Brain microvascular endothelial cell (primary cell): ENCODE measurements around the gene OSTC.
"Not testable (repeated sequence)": the region's sequence is repeated elsewhere in the genome, so short reads cannot be mapped to it uniquely, and the experiment has no call there.

ENCODE experiments used
- DNase-seq: peaks from one replicate; pipeline ENCODE4 v3.0.0-alpha.2; 2020
- H3K27ac ChIP-seq: fragments of 250-450 bp; sonication (Bioruptor Pico); 2 replicates; pipeline ENCODE4 v1.5.1; 2020; ENCODE audit warnings: mild to moderate bottlenecking, moderate library complexity
- H3K27me3 ChIP-seq: fragments of 250-450 bp; sonication (Bioruptor Pico); replicated peaks from 2 replicates; pipeline ENCODE4 v1.5.1; 2020; ENCODE audit warnings: mild to moderate bottlenecking
- H3K36me3 ChIP-seq: fragments of 250-450 bp; sonication (Bioruptor Pico); replicated peaks from 2 replicates; pipeline ENCODE4 v1.5.1; 2020; ENCODE audit warnings: mild to moderate bottlenecking
- H3K4me3 ChIP-seq: 2 replicates; pipeline ENCODE4 v1.5.1; 2011; ENCODE audit warnings: low read depth, mild to moderate bottlenecking, control low read depth, low read length, moderate library complexity
- CTCF ChIP-seq: IDR thresholded peaks from 2 replicates; pipeline ENCODE4 v1.5.1; 2011; ENCODE audit warnings: low read depth, mild to moderate bottlenecking, moderate library complexity, low read length, control low read depth, inconsistent platforms; ENCODE audit errors: missing control alignments
- in situ Hi-C: cut with HindIII; loops from 2 replicates; pipeline ENCODE4 v1.10.0; 2017; ENCODE audit warnings: low sequenced_read_pairs, low pct_ligation_motif_present

The OSTC gene

GRCh38 chr4:108709234-108709633, 58.8 kb downstream of the OSTC start:
- Histone ChIP-seq H3K4me3 (no peak overlapping the region), H3K36me3 (no peaks in the 10 kb centered on the region), H3K27ac (no peak overlapping the region), H3K27me3 (no peaks in the 10 kb centered on the region)
- no peak for TF ChIP-seq CTCF
- in situ Hi-C loops = no loop called here
- DNase-seq = no peak

- H3K27me3 ChIP-seq = no peaks in the 10 kb centered on the region
- H3K36me3 ChIP-seq = no peaks in the 10 kb centered on the region
- DNase-seq = no peak
- H3K27ac ChIP-seq = no peak overlapping the region
- in situ Hi-C loops = no loop called here
- no peak for TF ChIP-seq CTCF
- H3K4me3 ChIP-seq = no peak overlapping the region
Measured at GRCh38 chr4:108709722-108710121, 59.3 kb downstream of the OSTC start.

DNA sequence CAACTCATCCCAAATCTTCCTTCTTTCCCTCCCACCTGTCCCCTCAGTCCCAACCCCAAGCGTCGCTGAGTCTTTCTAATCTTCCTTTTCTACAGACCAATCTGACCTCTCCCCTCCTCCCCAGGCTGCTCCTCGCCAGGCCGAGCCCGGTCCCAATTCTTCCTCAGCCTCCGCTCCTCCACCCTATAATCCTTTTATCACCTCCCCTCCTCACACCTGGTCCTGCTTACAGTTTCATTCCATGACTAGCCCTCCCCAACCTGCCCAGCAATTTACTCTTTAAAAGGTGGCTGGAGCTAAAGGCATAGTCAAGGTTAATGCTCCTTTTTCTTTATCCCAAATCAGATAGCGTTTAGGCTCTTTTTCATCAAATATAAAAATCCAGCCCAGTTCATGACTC, 60.2 kb downstream of the OSTC start:
- H3K36me3 ChIP-seq, DNase-seq, H3K27me3 ChIP-seq, H3K27ac ChIP-seq, in situ Hi-C loops, H3K4me3 ChIP-seq: not testable (repeated sequence)

DNA sequence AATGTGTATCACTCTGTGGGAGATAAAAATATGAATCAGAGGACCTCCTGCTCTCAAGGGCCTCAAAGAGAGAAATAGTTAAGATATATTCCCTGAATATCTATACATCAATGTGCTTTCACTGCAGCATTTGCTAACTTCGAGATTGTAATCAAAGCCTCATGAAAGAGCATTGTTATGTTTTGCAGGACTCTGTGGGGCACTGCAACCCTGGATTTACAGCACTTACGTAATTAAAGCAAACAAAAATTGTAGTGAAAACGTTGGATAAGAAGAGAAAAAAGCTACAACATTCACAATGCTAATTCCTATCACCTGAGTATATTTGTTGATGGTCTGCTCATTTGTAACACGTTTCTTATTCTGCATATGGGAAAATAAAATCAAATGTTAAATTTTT, 64.5 kb downstream of the OSTC start:
- Histone ChIP-seq H3K27ac (no peak overlapping the region), H3K36me3 (no peaks in the 10 kb centered on the region), H3K4me3 (no peak overlapping the region), H3K27me3 (no peaks in the 10 kb centered on the region)
- no peak for DNase-seq
- no peak for TF ChIP-seq CTCF
- in situ Hi-C loops = no loop called here

GRCh38 chr4:108716340-108716739, 65.9 kb downstream of the OSTC start:
- Histone ChIP-seq H3K36me3 (no peaks in the 10 kb centered on the region), H3K27ac (no peak overlapping the region), H3K27me3 (no peaks in the 10 kb centered on the region), H3K4me3 (no peak overlapping the region)
- no peak for TF ChIP-seq CTCF
- in situ Hi-C loops = no loop called here
- no peak for DNase-seq

DNA sequence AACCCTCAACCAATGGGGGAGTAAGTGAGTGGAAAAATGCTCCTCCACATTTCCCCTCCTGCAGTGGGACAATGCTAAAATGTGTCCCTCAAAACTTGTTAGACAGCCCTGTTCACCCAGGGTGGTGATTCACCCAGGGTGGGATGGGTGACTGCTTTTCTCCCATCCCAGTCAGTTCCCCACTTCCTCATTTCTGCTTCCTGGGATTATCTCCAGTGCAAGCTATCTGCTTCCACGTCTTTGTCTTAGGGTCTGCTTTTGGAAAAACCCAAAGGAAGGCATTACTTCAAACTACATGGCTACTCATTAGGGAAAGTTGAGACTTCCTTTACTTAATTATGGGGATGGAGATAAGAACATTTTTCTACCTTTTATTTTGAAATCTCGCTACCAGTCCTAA, 67.0 kb downstream of the OSTC start:
- H3K27me3 ChIP-seq = no peaks in the 10 kb centered on the region
- no peak for DNase-seq
- no peak for TF ChIP-seq CTCF
- no peak overlapping the region for H3K4me3 ChIP-seq
- in situ Hi-C loops = no loop called here
- no peaks in the 10 kb centered on the region for H3K36me3 ChIP-seq
- H3K27ac ChIP-seq = no peak overlapping the region
